ENCODE measurements around the gene CDH2.

CDH2 gene

GRCh38 chr18:28048612-28049011, 128.3 kb downstream of the CDH2 start:
- no peak for ATAC-seq

GRCh38 chr18:28045880-28046279, 131.1 kb downstream of the CDH2 start:
- ATAC-seq = peak; percentile 5; the same call in 1 of the 3 replicates
- TF ChIP-seq CSDC2 (CRISPR knock-in tag; IDR thresholded peaks at IDR 0.05) (no peak), CSRNP3 (CRISPR knock-in tag; IDR thresholded peaks at IDR 0.05) (no peak), TSHZ2 (CRISPR knock-in tag; IDR thresholded peaks at IDR 0.05) (no peak)

More at GRCh38 chr18:28048612-28049011, 128.3 kb downstream of the CDH2 start:
- TF ChIP-seq ZC3H10 (CRISPR knock-in tag; IDR thresholded peaks at IDR 0.05) (no peak), RARB (CRISPR knock-in tag; IDR thresholded peaks at IDR 0.05) (no peak), PPARA (CRISPR knock-in tag; IDR thresholded peaks at IDR 0.05; ENCODE audit: borderline replicate concordance) (no peak), POU6F1 (CRISPR knock-in tag; IDR thresholded peaks at IDR 0.05; ENCODE audit: borderline replicate concordance, low read depth) (no peak), ISL1 (CRISPR knock-in tag; IDR thresholded peaks at IDR 0.05) (no peak), CSRNP3 (CRISPR knock-in tag; IDR thresholded peaks at IDR 0.05) (no peak), TCF4 (CRISPR knock-in tag; IDR thresholded peaks at IDR 0.05; ENCODE audit: borderline replicate concordance) (no peak), ZNF565 (CRISPR knock-in tag; conservative IDR thresholded peaks at IDR 0.05; ENCODE audit: low read depth) (no peak), TSHZ2 (CRISPR knock-in tag; IDR thresholded peaks at IDR 0.05) (no peak), OSR1 (CRISPR knock-in tag; IDR thresholded peaks at IDR 0.05) (no peak), SNAI2 (CRISPR knock-in tag; IDR thresholded peaks at IDR 0.05) (no peak), ARNTL (CRISPR knock-in tag; IDR thresholded peaks at IDR 0.05; ENCODE audit: borderline replicate concordance, low read depth) (no peak), ESRRG (CRISPR knock-in tag; IDR thresholded peaks at IDR 0.05) (no peak), CREB5 (CRISPR knock-in tag; IDR thresholded peaks at IDR 0.05; ENCODE audit: low read depth) (no peak), ZFP3 (CRISPR knock-in tag; IDR thresholded peaks at IDR 0.05) (no peak)

- peak; percentile 12 for ATAC-seq
- TF ChIP-seq ZNF70 (CRISPR knock-in tag; IDR thresholded peaks at IDR 0.05) (peak; percentile 86), ISL1 (CRISPR knock-in tag; IDR thresholded peaks at IDR 0.05) (no peak)
Measured at GRCh38 chr18:28045176-28045810, 131.6 kb downstream of the CDH2 start.
